NCI-H69 (cell line): ENCODE data around the gene OPN4.

Experiments used
- DNase-seq: peaks from one replicate; lab custom pipeline; 2025; lab: John Stamatoyannopoulos, UW

Gene OPN4

GRCh38 chr10:86699541-86699940 is 45.2 kb downstream of the OPN4 start:
- no peak for DNase-seq

GRCh38 chr10:86699991-86700840 is 45.9 kb downstream of the OPN4 start:
- DNase-seq, result no peak

DNA sequence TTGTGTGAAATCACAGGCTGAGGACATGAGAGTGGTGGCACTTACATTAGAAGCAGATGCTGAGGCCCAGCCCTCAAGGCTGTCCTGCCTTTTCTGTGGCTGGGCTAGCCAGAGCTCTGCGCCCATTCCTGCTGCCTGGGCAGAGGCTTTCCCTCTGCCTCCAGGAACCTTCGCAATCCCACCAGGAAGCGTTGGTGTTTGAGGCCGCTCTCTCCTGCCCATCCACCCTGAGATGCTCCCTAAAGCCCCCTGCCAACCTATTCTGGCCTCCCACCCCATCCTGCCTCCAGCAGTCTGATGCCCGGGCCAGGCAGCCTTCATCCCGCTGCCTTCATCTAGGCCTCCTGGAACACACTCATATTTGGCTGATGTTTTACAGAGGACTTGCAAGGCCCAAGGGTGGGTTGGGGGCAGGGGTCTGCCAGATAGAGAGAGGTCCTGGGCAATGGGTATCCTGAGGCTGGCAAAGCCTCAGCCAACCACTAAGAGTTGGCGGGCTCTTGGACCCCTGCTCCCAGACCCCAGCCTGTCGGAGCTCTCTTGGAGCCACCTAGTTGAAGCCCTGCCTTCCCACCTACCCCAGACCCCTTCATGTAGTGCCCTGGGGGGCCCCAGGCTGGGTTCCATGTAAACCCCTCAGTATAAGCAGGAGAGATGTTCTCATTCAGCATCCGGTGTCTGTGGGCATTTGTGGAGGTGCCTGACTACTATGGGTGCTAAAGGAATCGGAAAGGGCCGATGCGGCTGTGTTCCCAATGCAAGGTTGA is 46.7 kb downstream of the OPN4 start:
- no peak for DNase-seq

GRCh38 chr10:86703176-86703575 is 48.8 kb downstream of the OPN4 start:
- no peak for DNase-seq

DNA sequence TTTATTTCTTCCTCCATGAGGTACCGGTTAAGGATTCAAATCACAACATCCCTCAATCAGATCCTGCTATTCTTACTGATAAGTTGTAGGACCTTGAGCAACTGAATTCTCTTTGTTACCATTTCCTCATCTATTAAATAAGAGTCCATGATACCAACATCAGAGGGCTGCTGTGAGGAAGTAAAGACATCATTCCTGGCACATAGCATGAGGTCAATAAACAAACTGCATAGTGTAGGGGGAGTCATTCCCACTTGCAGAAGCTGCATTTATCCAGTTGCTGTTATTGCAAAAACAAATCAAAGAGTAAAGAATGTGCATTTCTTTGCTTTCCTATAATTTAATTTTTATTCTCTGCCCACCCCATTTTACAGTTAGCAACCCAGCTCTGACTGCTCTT is 50.8 kb downstream of the OPN4 start:
- no peak for DNase-seq

GRCh38 chr10:86705905-86706304 is 51.6 kb downstream of the OPN4 start:
- DNase-seq, result no peak

- DNase-seq, result no peak
Measured at GRCh38 chr10:86706401-86706841, 52.1 kb downstream of the OPN4 start.

DNA sequence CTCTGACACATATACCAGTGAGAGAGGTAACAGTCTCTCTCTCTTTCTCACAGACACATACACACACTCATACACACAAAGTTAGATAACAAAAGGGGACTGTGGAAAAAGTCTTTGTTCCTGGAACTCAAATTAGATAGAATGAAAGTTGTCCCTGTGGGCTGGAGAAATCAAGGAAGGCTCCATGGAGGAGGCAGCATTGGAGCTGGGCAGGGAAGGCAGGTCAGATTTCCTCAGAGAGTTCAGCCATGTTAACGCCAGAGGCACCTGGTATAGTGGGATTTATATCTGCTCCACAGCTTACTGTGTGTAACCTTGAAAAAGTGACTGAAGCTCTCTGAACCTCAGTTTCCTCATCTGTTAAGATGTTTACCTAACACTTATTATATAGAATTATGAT is 52.6 kb downstream of the OPN4 start:
- no peak for DNase-seq

DNA sequence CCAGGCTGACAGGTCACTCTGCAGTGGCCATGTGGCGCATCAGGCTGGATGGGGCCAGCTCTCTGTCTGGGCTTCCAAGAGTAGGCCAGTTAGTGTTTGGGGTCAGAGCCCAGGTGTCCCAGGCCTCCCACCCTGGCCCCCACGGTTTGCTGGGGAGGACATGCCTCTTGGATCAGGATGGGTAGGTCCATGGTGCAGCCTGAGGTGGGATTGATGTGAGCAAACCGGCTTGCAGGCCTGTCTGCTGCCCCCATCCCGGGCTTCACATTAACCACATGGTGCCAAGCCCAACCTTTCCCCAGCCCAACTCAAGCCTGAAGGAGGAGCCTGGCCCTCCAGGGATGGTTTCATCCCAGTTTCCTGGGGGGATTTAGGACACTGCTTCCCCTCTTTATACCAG is 53.2 kb downstream of the OPN4 start:
- no peak for DNase-seq

DNA sequence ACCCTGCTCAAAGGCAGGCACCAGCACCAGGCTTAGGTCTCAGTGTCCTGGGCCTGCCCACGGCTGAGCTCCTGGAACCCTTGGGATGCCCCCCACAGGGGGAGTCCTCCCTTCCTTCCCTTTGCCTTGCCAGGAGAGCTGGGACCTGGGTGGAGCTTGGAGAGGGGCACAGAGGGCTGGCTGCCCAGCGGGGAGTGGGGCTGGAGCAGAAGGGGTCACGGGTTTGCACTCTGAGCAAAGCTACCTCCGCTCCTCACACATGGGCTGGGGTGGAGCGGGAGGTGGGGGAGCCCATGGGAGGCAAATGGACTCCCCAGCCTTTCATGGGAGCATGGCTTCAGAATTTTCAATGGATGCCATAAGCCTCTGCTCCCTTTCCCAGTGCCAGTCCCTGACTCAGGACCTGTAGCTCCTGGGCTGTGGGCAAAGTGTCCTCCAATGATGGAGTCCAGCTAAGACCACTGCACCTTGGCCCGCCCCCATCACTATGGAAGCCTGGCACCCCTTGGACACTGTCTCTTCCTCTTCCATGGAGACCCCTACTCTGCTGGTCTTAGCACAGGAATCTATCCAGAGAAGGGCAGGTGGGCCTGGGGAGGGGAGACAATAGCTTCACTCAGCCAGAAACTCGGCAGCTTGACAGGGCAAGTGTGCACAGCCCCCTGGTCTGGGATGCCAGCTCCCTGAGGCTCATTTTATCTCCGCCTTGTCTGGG is 53.9 kb downstream of the OPN4 start:
- no peak for DNase-seq

GRCh38 chr10:86708783-86709380 is 54.5 kb downstream of the OPN4 start:
- no peak for DNase-seq

- DNase-seq, result no peak
Measured at GRCh38 chr10:86709396-86710185, 55.2 kb downstream of the OPN4 start.

GRCh38 chr10:86710987-86711512 is 56.7 kb downstream of the OPN4 start:
- DNase-seq, result peak; percentile 84

- DNase-seq, result peak; percentile 57
Measured at GRCh38 chr10:86711513-86712316, 57.4 kb downstream of the OPN4 start.

DNA sequence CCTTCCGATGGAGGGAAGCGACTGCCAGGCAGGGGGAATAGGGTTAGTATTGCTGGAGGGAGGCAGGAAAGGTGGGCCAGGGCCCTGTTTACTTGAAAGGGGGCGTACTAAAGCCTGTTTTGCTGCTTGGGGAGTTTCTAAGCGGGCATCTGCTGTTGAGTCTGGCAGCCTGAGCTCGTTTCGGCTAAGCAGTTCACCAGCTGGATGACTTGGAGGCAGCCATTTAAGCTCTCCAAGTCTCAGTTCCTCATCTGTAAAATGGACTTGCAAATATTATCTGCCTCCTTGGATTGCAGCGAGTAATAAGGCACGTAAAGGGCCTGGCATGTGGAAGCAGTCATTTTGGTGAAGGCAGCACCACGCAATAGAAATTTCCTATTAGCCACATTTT is 58.0 kb downstream of the OPN4 start:
- no peak for DNase-seq

GRCh38 chr10:86715156-86715795 is 60.9 kb downstream of the OPN4 start:
- no peak for DNase-seq

GRCh38 chr10:86715836-86716235 is 61.5 kb downstream of the OPN4 start:
- DNase-seq, result no peak
